Thyroid gland (tissue), 4 donors: ENCODE data around the gene VPS13C. TPM values are rescaled to one million over a fixed set of nuclear protein-coding genes. Genes with fewer than 3 reads are reported as not detected.

Experiments
- DNase-seq, 2 donors: peaks; one replicate each; pipeline ENCODE4 v3.0.0-alpha.2; 2019
- H3K27ac ChIP-seq, 3 donors: fragments of 200-600 bp; sonication (generic); 1 replicate in 2 of 3; 2 replicates in 1 of 3; pipeline ENCODE4 v1.5.1; 2016 to 2019; ENCODE audit warnings: mild to moderate bottlenecking in 1 of 3, moderate library complexity in 1 of 3
- H3K27me3 ChIP-seq: fragments of 200-600 bp; sonication (generic); one replicate; pipeline ENCODE4 v1.5.1; 2019
- H3K36me3 ChIP-seq, 2 donors: fragments of 200-600 bp; sonication (generic); one replicate each; pipeline ENCODE4 v1.5.1; 2016 to 2019
- H3K4me1 ChIP-seq, 2 donors: fragments of 200-600 bp; sonication (generic); one replicate each; pipeline ENCODE4 v1.5.1; 2017 to 2019
- H3K4me3 ChIP-seq, 3 donors: fragments of 200-600 bp; sonication (generic); replicated peaks in 1 of 3; 1 replicate in 2 of 3; 2 replicates in 1 of 3; pipeline ENCODE4 v1.5.1; 2016; ENCODE audit warnings: mild to moderate bottlenecking in 1 of 3
- H3K9me3 ChIP-seq: fragments of 200-600 bp; sonication (generic); one replicate; pipeline ENCODE4 v1.5.1; 2017
- POLR2A ChIP-seq, 2 donors: fragments of 450-650 bp; IDR thresholded peaks; one replicate each; pipeline ENCODE4 v1.6.1; 2017; ENCODE audit warnings: antibody characterized with exemption in 2 of 2, mild to moderate bottlenecking in 2 of 2, moderate library complexity in 1 of 2
- WGBS, 2 donors: methylation state at CpG; one replicate each; pipeline ENCODE4 v1.1.5; 2017; 5-methylcytosine and 5-hydroxymethylcytosine counted together
- intact Hi-C: fragments of 100-400 bp; cut with DNase I; formaldehyde crosslinking; loops from one replicate; pipeline ENCODE4 v1.15.1; 2023
- total RNA-seq, 4 donors: library from RNA; depleted of rRNA; stranded (reverse); fragments of >200 nt; gene quantifications; one replicate each; pipeline ENCODE4 v1.2.3, GENCODE V29; 2016
- TF ChIP-seq, protein P1 (sequence below), 6 experiments: fragments of 200-600 bp in 3 of 6; fragments of 450-650 bp in 3 of 6; sonication (generic) in 3 of 6; IDR thresholded peaks; one replicate each; pipeline ENCODE4 v1.5.1; 2016 to 2019; ENCODE audit warnings: antibody characterized with exemption in 6 of 6, mild to moderate bottlenecking in 2 of 6, inconsistent platforms in 1 of 6, moderate library complexity in 1 of 6

The VPS13C gene
- total RNA-seq, 4 donors from 2014 or later: 99.4 to 159 (median 119) TPM

DNA sequence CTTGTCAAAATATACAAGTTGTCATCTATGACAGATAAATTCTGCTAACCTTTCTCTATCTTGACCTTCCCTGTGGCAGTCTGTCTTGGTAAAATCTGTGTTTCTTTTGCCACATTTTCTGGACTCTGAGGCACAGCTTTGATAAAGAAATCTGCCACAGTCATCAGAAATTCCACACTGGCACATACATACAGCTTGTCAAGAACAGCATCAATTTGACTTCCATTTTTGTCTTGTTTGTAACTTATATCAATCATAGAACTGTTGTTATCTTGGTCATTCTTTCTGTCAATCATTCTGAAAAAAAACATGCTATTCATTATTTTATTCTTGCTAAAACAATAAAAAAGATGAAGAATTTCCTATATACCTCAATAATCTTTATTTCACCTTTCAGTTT lies 130.8 kb downstream of the VPS13C start:
- H3K9me3 ChIP-seq: no peaks in the 10 kb centered on the region
- H3K36me3 ChIP-seq: peaks cover 0 to 9% of the 10 kb centered on the region in 2 donors
- H3K4me3 ChIP-seq: no peak overlapping the region
- no peak overlapping the region for H3K27ac ChIP-seq
- H3K27me3 ChIP-seq: no peaks in the 10 kb centered on the region
- TF ChIP-seq POLR2A (IDR thresholded peaks at IDR 0.05): no peak
- TF ChIP-seq, protein P1, sequence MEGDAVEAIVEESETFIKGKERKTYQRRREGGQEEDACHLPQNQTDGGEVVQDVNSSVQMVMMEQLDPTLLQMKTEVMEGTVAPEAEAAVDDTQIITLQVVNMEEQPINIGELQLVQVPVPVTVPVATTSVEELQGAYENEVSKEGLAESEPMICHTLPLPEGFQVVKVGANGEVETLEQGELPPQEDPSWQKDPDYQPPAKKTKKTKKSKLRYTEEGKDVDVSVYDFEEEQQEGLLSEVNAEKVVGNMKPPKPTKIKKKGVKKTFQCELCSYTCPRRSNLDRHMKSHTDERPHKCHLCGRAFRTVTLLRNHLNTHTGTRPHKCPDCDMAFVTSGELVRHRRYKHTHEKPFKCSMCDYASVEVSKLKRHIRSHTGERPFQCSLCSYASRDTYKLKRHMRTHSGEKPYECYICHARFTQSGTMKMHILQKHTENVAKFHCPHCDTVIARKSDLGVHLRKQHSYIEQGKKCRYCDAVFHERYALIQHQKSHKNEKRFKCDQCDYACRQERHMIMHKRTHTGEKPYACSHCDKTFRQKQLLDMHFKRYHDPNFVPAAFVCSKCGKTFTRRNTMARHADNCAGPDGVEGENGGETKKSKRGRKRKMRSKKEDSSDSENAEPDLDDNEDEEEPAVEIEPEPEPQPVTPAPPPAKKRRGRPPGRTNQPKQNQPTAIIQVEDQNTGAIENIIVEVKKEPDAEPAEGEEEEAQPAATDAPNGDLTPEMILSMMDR (IDR thresholded peaks at IDR 0.05): no peak
- H3K4me1 ChIP-seq: no peaks in the 10 kb centered on the region
- intact Hi-C loops: no loop called here
- no peak for DNase-seq

DNA sequence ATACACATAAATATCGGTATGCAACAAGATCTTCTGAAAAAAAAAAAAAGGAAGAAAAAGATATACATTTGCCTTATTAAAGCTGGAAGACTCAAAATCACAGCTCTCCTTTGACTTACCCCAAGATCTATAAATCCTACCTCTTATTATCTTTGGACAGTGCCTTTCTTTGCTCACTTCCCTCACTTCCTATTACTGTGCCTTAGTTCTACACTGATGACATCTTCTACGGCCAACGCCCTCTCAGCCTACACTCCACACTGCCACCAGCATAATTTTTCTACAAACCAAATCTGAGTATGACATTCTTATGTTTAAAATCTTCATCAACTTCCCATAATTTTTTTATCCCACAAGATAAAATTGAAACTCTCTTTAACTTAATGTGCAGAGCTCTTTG lies 137.1 kb downstream of the VPS13C start:
- no peaks in the 10 kb centered on the region for H3K4me1 ChIP-seq
- H3K27ac ChIP-seq: no peak overlapping the region
- no peak for DNase-seq
- H3K36me3 ChIP-seq: peaks cover 0 to 4% of the 10 kb centered on the region in 2 donors
- 96 to 97% methylated on average over 3 of the region's 3 CpGs for WGBS, 2 donors
- intact Hi-C loops: no loop called here
- H3K4me3 ChIP-seq: no peak overlapping the region
- TF ChIP-seq, protein P1 (IDR thresholded peaks at IDR 0.05): no peak
- TF ChIP-seq POLR2A (IDR thresholded peaks at IDR 0.05): no peak
- no peaks in the 10 kb centered on the region for H3K27me3 ChIP-seq
- no peaks in the 10 kb centered on the region for H3K9me3 ChIP-seq

DNA sequence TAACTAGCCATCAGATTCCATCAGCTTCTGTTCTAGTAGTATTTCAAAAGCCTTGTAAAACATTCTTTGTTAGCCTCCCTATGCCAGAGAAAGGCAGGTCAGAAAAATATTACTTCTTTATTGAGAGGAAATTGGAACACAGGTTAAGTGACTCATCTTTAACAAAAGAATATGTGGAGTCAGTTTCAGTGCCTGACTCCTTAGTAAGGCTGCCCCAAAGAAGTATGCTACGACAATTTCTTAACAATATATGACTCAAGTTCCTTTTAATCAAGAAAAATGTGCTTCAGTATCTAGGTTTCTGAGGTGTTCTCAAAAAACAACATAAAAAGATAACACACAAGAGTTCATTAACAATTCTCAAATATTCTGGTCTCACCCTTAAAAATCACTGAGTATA lies 139.2 kb downstream of the VPS13C start:
- peaks cover 5 to 12% of the 10 kb centered on the region in 2 donors for H3K36me3 ChIP-seq
- 97 to 100% methylated on average over 1 of the region's 1 CpG for WGBS, 2 donors

DNA sequence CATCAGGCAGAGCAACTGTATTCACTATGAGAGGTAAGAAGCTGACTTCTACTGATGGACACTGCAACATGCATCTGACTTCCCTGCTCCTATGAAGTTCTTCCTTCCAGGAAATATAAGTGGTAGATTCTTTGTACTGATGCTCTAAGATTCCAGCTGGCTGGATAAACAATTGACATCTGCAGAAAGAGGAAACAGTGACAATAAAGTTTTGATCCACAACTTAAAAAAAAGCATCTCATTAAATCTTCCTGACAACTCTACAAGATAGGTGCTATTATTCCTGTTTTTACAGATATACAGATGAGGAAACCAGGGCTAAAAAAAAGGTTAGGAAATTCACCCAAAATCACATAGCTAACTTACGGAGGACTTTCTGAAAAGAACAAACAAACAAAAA lies 142.8 kb downstream of the VPS13C start:
- Histone ChIP-seq H3K4me3 (no peak overlapping the region), H3K36me3 (peaks cover 15 to 22% of the 10 kb centered on the region in 2 donors), H3K9me3 (no peaks in the 10 kb centered on the region), H3K27ac (no peak overlapping the region), H3K27me3 (no peaks in the 10 kb centered on the region), H3K4me1 (no peaks in the 10 kb centered on the region)
- intact Hi-C loops: no loop called here
- TF ChIP-seq POLR2A (IDR thresholded peaks at IDR 0.05): no peak
- TF ChIP-seq, protein P1 (IDR thresholded peaks at IDR 0.05): no peak
- DNase-seq: no peak
- WGBS, 2 donors: 92 to 97% methylated on average over 1 of the region's 1 CpG

More for the DNA sequence above, 139.2 kb downstream of the VPS13C start:
- H3K27me3 ChIP-seq: no peaks in the 10 kb centered on the region
- H3K4me1 ChIP-seq: no peaks in the 10 kb centered on the region
- no peak overlapping the region for H3K4me3 ChIP-seq
- TF ChIP-seq, protein P1 (IDR thresholded peaks at IDR 0.05): no peak
- no peak for TF ChIP-seq POLR2A (IDR thresholded peaks at IDR 0.05)
- intact Hi-C loops: no loop called here
- no peak overlapping the region for H3K27ac ChIP-seq
- no peaks in the 10 kb centered on the region for H3K9me3 ChIP-seq
- no peak for DNase-seq

DNA sequence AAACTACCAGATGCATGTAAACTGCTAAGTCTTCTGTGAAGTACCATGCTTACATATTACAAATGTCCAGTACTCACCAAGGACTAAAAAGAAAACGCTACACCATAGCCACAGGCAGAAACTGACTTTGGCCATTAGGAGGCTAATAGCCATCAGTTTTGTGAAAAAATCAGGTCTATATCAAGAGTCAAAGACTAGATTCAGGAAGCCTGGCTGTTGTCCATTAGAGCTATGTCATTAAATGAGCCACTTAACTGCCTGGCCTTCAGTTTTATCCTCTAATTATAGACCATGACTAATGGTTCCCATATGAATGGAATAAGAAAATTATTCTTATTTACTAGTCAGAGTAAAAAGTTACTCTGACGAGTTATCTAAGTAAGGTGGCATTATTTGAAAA lies 144.1 kb downstream of the VPS13C start:
- H3K9me3 ChIP-seq: no peaks in the 10 kb centered on the region
- TF ChIP-seq, protein P1 (IDR thresholded peaks at IDR 0.05): no peak
- no peak for TF ChIP-seq POLR2A (IDR thresholded peaks at IDR 0.05)
- H3K4me1 ChIP-seq: no peaks in the 10 kb centered on the region
- no peaks in the 10 kb centered on the region for H3K27me3 ChIP-seq
- intact Hi-C loops: no loop called here
- no peak overlapping the region for H3K27ac ChIP-seq
- peaks cover 15 to 18% of the 10 kb centered on the region in 2 donors for H3K36me3 ChIP-seq
- no peak overlapping the region for H3K4me3 ChIP-seq
- DNase-seq: no peak
- WGBS, 2 donors: 85 to 88% methylated on average over 2 of the region's 2 CpGs
